H9 (cell line): ENCODE data around the gene CCDC150. TPM values are rescaled to one million over a fixed set of nuclear protein-coding genes. Genes with fewer than 3 reads are reported as not detected.

Source experiments
- DNase-seq: peaks from one replicate; pipeline ENCODE4 v3.0.0-alpha.2; 2017
- H2AFZ ChIP-seq: one replicate; pipeline ENCODE4 v1.6.1; 2013; ENCODE audit warnings: mild to moderate bottlenecking, low read length, control low read depth, moderate library complexity
- H2AK5ac ChIP-seq: 2 replicates; pipeline ENCODE4 v1.6.1; 2013; ENCODE audit warnings: low read length, control low read depth, mixed read lengths; ENCODE audit not compliant: insufficient read length
- H2BK120ac ChIP-seq: one replicate; pipeline ENCODE4 v1.6.1; 2013; ENCODE audit warnings: low read depth, mild to moderate bottlenecking, low read length, control low read depth, inconsistent platforms; ENCODE audit not compliant: poor library complexity, severe bottlenecking
- H2BK12ac ChIP-seq: 2 replicates; pipeline ENCODE4 v1.6.1; 2013; ENCODE audit warnings: low read length, control low read depth, mixed read lengths, low read depth; ENCODE audit not compliant: insufficient read length
- H2BK15ac ChIP-seq: 2 replicates; pipeline ENCODE4 v1.6.1; 2013; ENCODE audit warnings: low read depth, low read length, control low read depth
- H2BK20ac ChIP-seq: one replicate; pipeline ENCODE4 v1.6.1; 2013; ENCODE audit warnings: low read depth, mild to moderate bottlenecking, low read length, control low read depth, inconsistent platforms; ENCODE audit not compliant: poor library complexity, severe bottlenecking
- H2BK5ac ChIP-seq: 2 replicates; pipeline ENCODE4 v1.6.1; 2013; ENCODE audit warnings: low read length, control low read depth, mixed read lengths; ENCODE audit not compliant: insufficient read length
- H3K14ac ChIP-seq: 2 replicates; pipeline ENCODE4 v1.6.1; 2013; ENCODE audit warnings: low read length, control low read depth; ENCODE audit not compliant: insufficient read depth
- H3K18ac ChIP-seq: 2 replicates; pipeline ENCODE4 v1.6.1; 2013; ENCODE audit warnings: low read depth, mild to moderate bottlenecking, mixed read lengths, low read length, control low read depth; ENCODE audit not compliant: insufficient read length
- H3K23ac ChIP-seq: 2 replicates; pipeline ENCODE4 v1.6.1; 2013; ENCODE audit warnings: low read length, control low read depth, mixed read lengths, low read depth; ENCODE audit not compliant: insufficient read length
- H3K23me2 ChIP-seq: 2 replicates; pipeline ENCODE4 v1.6.1; 2013; ENCODE audit warnings: low read depth, mild to moderate bottlenecking, mixed read lengths, low read length, control low read depth; ENCODE audit not compliant: insufficient read length, poor library complexity, severe bottlenecking
- H3K27ac ChIP-seq: 2 replicates; pipeline ENCODE4 v1.5.1; 2013; ENCODE audit warnings: low read length, control low read depth, mixed read lengths, low read depth; ENCODE audit not compliant: insufficient read length
- H3K27me3 ChIP-seq: 2 replicates; pipeline ENCODE4 v1.6.1; 2013; ENCODE audit warnings: low read length, control low read depth, inconsistent platforms; ENCODE audit not compliant: insufficient read depth
- H3K4ac ChIP-seq: 2 replicates; pipeline ENCODE4 v1.6.1; 2013; ENCODE audit warnings: low read depth, mild to moderate bottlenecking, control low read depth, inconsistent platforms, low read length, moderate library complexity
- H3K4me1 ChIP-seq: 2 replicates; pipeline ENCODE4 v1.6.1; 2013; ENCODE audit warnings: low read length, control low read depth, inconsistent platforms; ENCODE audit not compliant: insufficient read depth
- H3K4me2 ChIP-seq: 2 replicates; pipeline ENCODE4 v1.6.1; 2013; ENCODE audit warnings: low read length, control low read depth, mixed read lengths; ENCODE audit not compliant: insufficient read length, insufficient read depth
- H3K56ac ChIP-seq: 2 replicates; pipeline ENCODE4 v1.6.1; 2013; ENCODE audit warnings: low read depth, mild to moderate bottlenecking, mixed read lengths, low read length, control low read depth; ENCODE audit not compliant: insufficient read length
- H3K79me1 ChIP-seq: 2 replicates; pipeline ENCODE4 v1.6.1; 2013; ENCODE audit warnings: low read depth, mild to moderate bottlenecking, moderate library complexity, low read length, control low read depth, inconsistent platforms; ENCODE audit not compliant: insufficient read depth, poor library complexity, severe bottlenecking
- H3K79me2 ChIP-seq: 2 replicates; pipeline ENCODE4 v1.6.1; 2013; ENCODE audit warnings: low read length, control low read depth, inconsistent platforms; ENCODE audit not compliant: insufficient read depth
- H3K9ac ChIP-seq: 2 replicates; pipeline ENCODE4 v1.6.1; 2013; ENCODE audit warnings: low read length, control low read depth, mixed read lengths; ENCODE audit not compliant: insufficient read length; ENCODE audit errors: extremely low read depth
- H3K9me3 ChIP-seq: one replicate; pipeline ENCODE4 v1.6.1; 2013; ENCODE audit warnings: low read depth, low read length, inconsistent platforms; ENCODE audit not compliant: control insufficient read depth
- H3T11ph ChIP-seq: one replicate; pipeline ENCODE4 v1.6.1; 2013; ENCODE audit warnings: mild to moderate bottlenecking, low read length, control low read depth, inconsistent platforms
- H4K20me1 ChIP-seq: one replicate; pipeline ENCODE4 v1.6.1; 2013; ENCODE audit not compliant: control insufficient read depth, insufficient read length, insufficient read depth
- H4K5ac ChIP-seq: 2 replicates; pipeline ENCODE4 v1.6.1; 2013; ENCODE audit warnings: low read depth, mild to moderate bottlenecking, mixed read lengths, low read length, control low read depth; ENCODE audit not compliant: insufficient read length
- H4K8ac ChIP-seq: replicated peaks from 2 replicates; pipeline ENCODE4 v1.6.1; 2013; ENCODE audit warnings: low read length, control low read depth, mixed read lengths, low read depth; ENCODE audit not compliant: insufficient read length
- H4K91ac ChIP-seq: 2 replicates; pipeline ENCODE4 v1.6.1; 2013; ENCODE audit warnings: low read depth, mild to moderate bottlenecking, moderate library complexity, mixed read lengths, low read length, control low read depth; ENCODE audit not compliant: insufficient read length
- H3K27ac Mint-ChIP-seq, 3 experiments: 2 replicates in 2 of 3; 3 replicates in 1 of 3; pipeline ENCODE4 v1.8.0; 2020 to 2021; ENCODE audit warnings: mixed read lengths in 3 of 3, mild to moderate bottlenecking in 1 of 3, moderate library complexity in 1 of 3
- H3K27me3 Mint-ChIP-seq: 2 replicates; pipeline ENCODE4 v1.8.0; 2021; ENCODE audit warnings: low read depth, mild to moderate bottlenecking, moderate library complexity, mixed read lengths
- H3K36me3 Mint-ChIP-seq, 3 experiments: 2 replicates in 2 of 3; 3 replicates in 1 of 3; pipeline ENCODE4 v1.8.0; 2020 to 2021; ENCODE audit warnings: low read depth in 3 of 3, mixed read lengths in 3 of 3; ENCODE audit not compliant: insufficient read depth in 1 of 3
- H3K4me1 Mint-ChIP-seq, 2 experiments: 2 replicates each; pipeline ENCODE4 v1.8.0; 2020; ENCODE audit warnings: mixed read lengths in 2 of 2
- H3K4me3 Mint-ChIP-seq, 2 experiments: 2 replicates in 1 of 2; 3 replicates in 1 of 2; pipeline ENCODE4 v1.8.0; 2020 to 2021; ENCODE audit warnings: mild to moderate bottlenecking in 2 of 2, mixed read lengths in 2 of 2, moderate library complexity in 1 of 2
- H3K9me3 Mint-ChIP-seq, 2 experiments: 2 replicates in 1 of 2; 3 replicates in 1 of 2; pipeline ENCODE4 v1.8.0; 2020; ENCODE audit warnings: mild to moderate bottlenecking in 2 of 2, mixed read lengths in 2 of 2, moderate library complexity in 1 of 2
- WGBS: extraction: QIAGEN DNeasy Blood & Tissue Kit; methylation state at CpG from one replicate; pipeline ENCODE4 v1.1.7; 2013; ENCODE audit warnings: missing lambda C conversion rate, low lambda C conversion rate, mixed read lengths; ENCODE audit not compliant: insufficient read length; ENCODE audit errors: extremely low coverage; 5-methylcytosine and 5-hydroxymethylcytosine counted together
- total RNA-seq: library from RNA; stranded (reverse); gene quantifications from 2 replicates; pipeline ENCODE4 v1.2.1, GENCODE V29; 2021
- TF ChIP-seq, protein P1 (sequence below): fragments of 200-600 bp; sonication (generic); conservative IDR thresholded peaks from 3 replicates; pipeline ENCODE4 v1.8.0; 2021; ENCODE audit warnings: antibody characterized with exemption, mild to moderate bottlenecking

CCDC150 gene
- total RNA-seq, 1 experiment from 2014 or later: 26.2 TPM

- WGBS: no CpG with 5 or more reads among the region's 5 CpGs
- no peak overlapping the region for H3T11ph ChIP-seq
- no peak overlapping the region for H2BK120ac ChIP-seq
- H2BK15ac ChIP-seq: no peak overlapping the region
- H3K27ac ChIP-seq: no peak overlapping the region
- H3K27me3 Mint-ChIP-seq: peaks cover 37% of the 10 kb centered on the region
- no peak overlapping the region for H3K4me3 Mint-ChIP-seq
- no peak overlapping the region for H4K91ac ChIP-seq
- TF ChIP-seq, protein P1, sequence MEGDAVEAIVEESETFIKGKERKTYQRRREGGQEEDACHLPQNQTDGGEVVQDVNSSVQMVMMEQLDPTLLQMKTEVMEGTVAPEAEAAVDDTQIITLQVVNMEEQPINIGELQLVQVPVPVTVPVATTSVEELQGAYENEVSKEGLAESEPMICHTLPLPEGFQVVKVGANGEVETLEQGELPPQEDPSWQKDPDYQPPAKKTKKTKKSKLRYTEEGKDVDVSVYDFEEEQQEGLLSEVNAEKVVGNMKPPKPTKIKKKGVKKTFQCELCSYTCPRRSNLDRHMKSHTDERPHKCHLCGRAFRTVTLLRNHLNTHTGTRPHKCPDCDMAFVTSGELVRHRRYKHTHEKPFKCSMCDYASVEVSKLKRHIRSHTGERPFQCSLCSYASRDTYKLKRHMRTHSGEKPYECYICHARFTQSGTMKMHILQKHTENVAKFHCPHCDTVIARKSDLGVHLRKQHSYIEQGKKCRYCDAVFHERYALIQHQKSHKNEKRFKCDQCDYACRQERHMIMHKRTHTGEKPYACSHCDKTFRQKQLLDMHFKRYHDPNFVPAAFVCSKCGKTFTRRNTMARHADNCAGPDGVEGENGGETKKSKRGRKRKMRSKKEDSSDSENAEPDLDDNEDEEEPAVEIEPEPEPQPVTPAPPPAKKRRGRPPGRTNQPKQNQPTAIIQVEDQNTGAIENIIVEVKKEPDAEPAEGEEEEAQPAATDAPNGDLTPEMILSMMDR: no peak
- H2BK5ac ChIP-seq: no peak overlapping the region
- no peak overlapping the region for H3K14ac ChIP-seq
- H3K56ac ChIP-seq: no peak overlapping the region
- H3K4me2 ChIP-seq: no peak overlapping the region
- H3K36me3 Mint-ChIP-seq: no peaks in the 10 kb centered on the region
- no peak overlapping the region for H3K27ac Mint-ChIP-seq
- no peak overlapping the region for H3K23ac ChIP-seq
- no peaks in the 10 kb centered on the region for H3K79me1 ChIP-seq
- H3K18ac ChIP-seq: no peak overlapping the region
- no peak overlapping the region for H3K9ac ChIP-seq
- H4K5ac ChIP-seq: no peak overlapping the region
- H3K9me3 Mint-ChIP-seq: no peaks in the 10 kb centered on the region; a peak in 1 of 5 replicates
- H3K4me1 Mint-ChIP-seq: peaks cover 9 to 13% of the 10 kb centered on the region in 2 experiments
- H4K20me1 ChIP-seq: no peaks in the 10 kb centered on the region
- H2BK12ac ChIP-seq: no peak overlapping the region
- no peak for DNase-seq
- no peaks in the 10 kb centered on the region for H3K9me3 ChIP-seq
- H2AK5ac ChIP-seq: no peak overlapping the region
- no peaks in the 10 kb centered on the region for H3K79me2 ChIP-seq
- H3K4ac ChIP-seq: no peak overlapping the region
- no peaks in the 10 kb centered on the region; the same call in 1 of the 2 replicates for H3K4me1 ChIP-seq
- H4K8ac ChIP-seq: no peak overlapping the region
- no peak overlapping the region for H2AFZ ChIP-seq
- H2BK20ac ChIP-seq: no peak overlapping the region
- peaks cover 2% of the 10 kb centered on the region; the same call in 1 of the 2 replicates for H3K27me3 ChIP-seq
- no peaks in the 10 kb centered on the region for H3K23me2 ChIP-seq
These were observed 41.1 kb upstream of the CCDC150 start for GRCh38 chr2:196598412-196598811.
